Cerebellar cortex (tissue), 1 donor: Measurements from ENCODE around the gene C16orf95.
A peak's percentile ranks its signal among the peaks of the same experiment; 100 is the strongest.
"Not testable (repeated sequence)": the region's sequence is repeated elsewhere in the genome, so short reads cannot be mapped to it uniquely, and the experiment has no call there.

Experiments used
- DNase-seq: peaks from one replicate; pipeline ENCODE4 v3.0.0-alpha.2; 2015; ENCODE audit warnings: low spot score

C16orf95 gene

DNA sequence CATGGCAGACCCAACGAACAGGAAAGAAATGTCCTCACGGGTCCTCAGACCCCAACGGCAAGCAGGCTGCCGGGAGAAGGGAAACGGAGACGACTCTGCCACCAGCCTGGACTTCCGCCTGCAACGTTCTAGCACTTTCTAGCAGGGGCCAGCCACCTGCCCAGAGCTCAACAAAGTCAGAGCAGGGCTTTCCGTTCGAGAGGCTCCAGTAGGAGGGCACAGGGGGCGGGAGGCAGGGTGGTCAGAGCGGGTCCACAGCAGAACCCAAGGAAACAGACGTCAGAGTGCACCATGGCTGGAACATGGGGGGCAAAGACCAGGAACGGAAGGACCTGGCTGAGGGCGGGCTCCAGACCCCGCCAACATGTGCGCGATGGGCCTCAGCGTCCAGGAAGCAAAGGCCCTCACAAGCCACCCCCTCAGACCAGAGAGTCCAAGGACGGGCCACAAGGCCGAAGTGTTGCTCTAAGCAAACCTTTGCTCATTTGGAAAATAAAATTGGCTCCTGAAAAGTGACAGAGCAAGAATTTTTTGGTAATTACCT, 29.4 kb upstream of the C16orf95 start:
- DNase-seq: no peak

DNA sequence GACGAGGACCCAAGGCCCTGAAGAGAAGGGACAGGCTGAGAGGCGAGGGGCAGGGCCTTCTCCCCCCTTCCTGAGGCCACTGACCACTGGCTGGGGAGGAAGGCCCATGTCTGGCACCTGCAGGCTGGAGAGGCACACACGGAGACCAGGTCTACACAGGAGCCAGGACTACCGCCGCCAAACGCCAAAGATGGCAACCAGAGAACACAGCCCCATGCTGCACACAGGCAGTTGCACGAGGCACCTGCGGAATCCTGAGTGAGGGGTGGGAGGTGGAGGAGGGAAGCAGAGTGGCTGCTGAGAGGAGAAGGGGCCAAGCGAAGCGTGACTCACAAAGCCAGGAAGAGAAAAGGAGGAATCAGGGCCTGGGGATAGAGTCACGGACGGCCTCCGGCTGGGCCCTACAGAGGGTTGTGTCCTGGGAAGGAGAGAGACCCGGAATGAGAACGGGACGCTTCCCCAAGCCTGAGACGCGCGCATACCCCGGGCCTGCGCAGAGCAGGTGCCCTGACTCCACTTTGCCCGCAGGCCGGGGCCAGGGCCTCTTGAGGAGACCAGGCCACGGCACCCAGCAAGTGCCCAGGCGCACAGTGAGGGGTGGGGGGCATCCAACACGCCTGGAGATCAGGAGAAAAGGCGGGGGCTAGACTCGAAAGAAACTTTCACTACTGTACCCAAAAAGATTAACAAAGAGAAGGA, 28.7 kb upstream of the C16orf95 start:
- no peak for DNase-seq

DNA sequence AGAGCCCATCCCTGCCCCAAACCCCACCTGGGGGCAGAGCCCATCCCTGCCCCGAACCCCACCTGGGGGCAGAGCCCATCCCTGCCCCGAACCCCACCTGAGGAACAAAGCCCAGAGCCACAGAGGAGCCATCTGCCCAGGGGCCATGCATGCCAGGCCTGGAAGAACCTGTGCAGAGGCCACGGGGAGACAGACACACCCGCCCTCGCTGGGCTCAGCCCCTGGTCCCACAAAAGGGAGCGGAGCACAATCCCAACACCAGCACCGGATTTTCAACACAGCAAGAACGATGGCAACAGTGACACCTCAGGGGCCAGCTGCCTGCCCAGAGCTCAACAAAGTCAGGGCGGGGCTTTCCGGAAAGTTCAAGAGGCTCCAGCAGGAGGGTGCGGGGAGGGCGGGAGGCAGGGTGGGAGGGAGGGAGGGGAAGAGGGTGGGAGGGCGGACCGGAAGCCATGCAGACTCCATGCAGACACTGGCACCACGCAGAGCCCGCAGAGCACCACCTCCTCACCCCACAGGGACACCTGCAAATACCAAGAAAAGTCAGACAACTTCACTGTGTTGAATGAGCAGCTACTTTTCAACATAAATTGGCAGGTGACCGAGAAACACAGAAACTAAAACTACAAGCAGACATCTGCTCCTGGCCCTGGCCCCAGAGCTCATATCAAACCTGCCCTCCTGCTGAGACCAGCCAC, 27.9 kb upstream of the C16orf95 start:
- DNase-seq: peak; percentile 64

DNA sequence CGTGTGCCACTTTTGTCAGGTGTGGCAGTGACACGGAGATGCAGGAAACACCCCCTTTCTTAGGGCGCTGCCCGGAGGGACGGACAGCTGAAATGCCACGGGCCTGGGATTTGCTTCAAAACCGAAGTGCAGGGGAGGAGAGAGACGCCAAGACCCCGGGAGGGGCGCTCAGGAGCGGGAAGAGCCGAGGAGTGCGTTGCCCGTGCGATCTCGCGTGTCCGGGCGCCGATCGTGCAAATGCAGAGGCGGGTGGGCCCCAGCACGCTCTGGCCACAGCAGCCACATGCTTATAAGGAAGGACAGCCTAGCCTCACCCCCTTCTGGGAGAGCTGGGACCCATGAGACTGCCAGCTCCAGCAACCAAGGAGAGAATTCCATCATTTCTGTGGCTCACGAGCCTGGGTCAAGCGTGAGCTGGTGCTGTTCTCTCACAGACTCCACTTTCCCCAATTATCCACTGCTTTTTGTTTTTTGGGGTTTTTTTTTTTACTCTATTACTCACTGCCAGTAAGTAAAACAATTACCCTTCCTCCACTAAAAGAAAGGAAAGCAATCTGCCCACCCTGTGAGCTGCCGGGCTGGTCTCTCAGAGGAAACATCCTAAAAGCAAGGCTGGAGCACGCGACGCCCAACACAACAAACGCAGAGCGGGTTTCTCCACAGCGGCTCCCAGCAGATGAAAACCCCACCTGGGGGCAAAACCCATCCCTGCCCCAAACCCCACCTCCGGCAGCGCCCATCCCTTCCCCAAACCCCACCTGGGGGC, 27.2 kb upstream of the C16orf95 start:
- DNase-seq: peak; percentile 34

DNA sequence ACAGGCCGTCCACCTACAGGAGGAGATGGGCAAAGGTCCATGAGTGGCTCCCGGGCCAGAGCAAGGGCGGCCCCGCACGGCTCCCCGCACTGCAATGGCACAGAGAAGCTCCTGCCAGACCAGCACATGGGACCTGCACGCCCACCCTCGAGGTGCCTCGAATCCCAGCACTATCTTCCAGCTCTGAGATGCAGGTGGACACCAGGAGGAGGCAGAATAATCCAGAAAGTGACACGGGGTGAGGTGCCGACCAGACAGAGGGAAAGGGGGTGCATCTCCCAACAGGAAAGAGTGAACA, 26.5 kb upstream of the C16orf95 start:
- no peak for DNase-seq

DNA sequence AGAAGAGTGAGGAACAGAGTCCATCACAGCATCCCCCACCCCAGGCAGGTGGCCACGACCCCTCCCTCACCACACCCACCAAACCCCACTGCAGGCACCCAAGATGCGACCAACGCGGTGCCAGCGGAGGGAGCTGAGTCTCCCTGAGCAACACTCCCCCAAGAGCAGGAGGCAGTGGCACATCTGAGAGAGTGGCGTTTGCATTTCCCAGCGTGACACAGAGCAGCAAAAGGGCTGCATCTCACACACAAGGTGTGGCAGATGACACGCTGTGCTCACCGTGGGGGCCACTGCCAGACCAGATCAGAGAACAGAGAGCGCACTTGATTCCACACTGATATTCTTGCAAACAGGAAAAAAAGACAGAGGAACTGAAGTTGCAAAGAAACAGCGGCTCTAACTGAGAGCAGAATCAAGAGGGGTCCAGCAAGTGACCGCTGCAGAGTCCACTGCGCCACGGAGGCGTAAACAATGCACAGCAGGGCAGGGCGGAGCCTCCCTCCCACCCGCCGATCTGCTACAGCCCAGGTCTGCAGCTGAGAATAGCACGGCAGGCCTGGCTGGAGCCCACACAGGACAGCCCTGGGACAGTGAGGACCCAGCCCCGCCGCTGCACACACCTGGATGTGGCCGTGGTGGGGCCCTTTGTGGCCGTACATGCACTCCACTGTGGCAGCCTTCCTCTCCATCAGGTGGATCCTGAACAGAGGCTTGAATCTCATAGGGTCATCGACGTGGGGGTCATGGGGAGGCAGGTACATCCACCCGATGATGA, 26.0 kb upstream of the C16orf95 start:
- DNase-seq: peak; percentile 70

DNA sequence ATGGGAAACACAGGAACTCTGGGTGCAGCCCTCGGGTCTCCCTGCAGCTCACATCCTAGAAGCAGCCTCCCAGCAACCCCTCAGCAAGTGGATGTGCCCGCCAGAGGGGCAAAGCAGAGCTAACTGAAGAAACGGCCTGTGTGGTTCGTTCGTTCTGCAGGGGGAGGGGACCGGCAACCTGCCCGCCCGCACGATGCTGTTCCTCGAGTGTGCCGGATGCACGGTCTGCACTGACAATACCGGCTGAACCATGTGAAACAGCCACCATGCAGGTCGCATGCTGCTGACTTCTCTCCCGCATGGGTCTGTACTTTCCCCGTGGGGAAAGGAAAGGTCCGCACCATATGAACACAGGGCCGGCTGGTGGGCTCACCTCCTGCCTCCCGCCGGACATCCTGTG, 25.3 kb upstream of the C16orf95 start:
- peak; percentile 49 for DNase-seq

DNA sequence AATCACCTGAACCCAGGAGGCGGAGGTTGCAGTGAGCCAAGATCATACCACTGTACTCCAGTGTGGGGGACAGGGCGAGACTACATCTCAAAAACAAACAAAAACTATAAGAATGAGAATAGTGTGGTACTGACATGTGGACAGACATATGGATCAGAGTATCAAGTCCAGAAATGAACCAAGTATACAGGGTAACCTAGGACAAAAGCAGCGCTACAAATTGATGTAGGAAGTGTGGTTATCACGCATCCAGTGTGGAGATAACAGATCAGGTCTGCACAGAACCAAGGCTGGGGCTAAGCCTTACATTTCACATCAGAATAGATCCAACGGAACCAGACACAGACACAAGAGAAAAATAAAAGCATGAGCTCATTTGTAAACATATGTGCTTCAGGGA, 23.0 kb upstream of the C16orf95 start:
- DNase-seq: no peak

DNA sequence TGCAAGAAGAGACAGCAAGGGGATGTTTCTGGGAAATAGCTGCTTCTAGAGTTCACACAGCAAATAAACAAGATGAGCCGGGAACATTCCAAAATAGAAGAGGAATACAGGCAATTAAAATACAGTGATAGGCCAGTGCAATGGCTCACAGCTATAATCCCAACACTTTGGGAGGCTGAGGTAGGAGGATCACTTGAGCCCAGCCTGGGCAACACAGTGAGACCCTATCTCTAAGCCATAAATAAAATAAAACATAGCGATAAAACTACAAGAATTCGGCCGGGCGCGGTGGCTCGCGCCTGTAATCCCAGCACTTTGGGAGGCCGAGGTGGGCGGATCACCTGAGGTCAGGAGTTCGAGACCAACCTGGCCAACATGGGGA, 22.5 kb upstream of the C16orf95 start:
- not testable (repeated sequence) for DNase-seq

DNA sequence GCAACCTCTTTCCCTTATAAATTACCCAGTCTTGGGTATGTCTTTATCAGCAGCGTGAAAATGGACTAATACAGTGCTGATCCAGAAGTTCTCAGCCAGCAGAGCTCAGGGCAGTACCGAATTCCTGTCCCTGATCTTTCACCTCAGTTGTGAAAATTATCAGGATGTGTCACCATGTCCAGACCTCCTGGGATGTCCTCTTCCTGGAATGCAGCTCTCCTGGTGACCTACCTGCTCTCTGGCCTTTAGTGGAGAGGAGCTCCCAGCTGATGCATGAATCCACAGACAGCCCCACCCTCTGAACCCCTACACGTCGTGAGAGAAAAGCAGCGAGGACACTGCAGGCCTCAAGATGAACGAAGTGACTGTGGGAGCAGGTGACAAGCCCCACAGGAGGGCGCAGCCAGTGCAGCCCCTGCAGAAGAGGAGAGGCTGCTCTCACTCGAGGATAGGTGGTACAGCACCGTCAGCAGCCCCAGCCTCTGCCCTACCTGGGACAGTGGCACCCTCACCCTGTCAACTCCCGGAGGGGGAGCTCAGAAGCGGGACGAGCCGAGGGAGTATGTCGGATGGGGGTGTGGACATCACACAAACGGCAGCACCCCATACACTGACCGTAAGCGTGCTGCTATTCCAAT, 22.0 kb upstream of the C16orf95 start:
- no peak for DNase-seq

DNA sequence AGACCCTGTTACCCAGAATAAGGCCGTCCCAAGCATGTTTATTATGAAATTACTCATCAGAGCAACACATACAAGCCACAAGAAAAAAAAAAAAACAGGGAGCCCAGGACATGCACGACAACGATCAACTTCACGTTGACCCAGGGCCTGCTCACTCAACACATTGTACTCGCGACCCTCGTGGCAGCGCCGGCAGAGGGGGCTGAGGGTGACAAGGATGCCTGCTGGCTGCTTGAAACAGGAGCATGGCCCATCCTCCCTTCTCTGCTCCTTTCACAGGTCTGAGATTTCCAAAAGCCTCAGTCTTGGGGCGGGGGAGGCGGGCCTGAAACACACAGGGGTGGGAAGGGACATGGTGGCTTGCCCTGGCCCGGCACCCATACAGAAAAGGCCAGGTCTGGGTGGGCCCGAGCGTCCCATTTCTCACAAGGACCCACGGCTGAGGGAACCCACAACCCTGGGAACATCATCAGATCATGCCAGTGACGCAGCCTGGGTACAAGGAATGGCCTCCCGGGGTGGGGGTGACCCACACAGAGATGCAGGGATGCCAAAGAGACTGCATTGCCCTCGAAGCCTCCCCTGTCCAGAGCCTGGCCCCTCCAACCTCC, 21.1 kb upstream of the C16orf95 start:
- DNase-seq: no peak

DNA sequence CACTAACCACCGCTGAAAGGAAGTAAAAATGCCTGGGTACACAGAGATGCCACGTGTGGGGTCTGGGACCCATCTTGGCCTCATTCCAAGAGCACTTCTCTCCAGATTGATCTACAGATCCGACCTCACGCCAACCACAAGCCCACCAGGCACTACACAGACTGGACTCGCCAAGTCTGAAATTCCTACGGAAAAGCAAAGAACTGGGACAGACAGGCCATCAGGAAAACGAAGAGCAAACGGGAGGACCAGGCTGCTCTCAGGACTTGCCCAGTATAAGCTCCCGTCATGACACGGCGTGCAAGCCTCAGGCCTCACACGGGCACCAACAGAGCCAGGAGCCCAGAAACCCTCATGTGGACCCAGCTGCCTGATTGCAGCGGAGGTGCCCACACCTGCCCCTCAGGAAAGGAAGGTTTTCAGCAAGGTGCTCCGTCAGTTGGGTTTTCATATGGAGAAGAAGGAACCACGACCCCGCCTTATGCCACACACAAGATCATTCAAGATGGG, 20.1 kb upstream of the C16orf95 start:
- peak; percentile 73 for DNase-seq

DNA sequence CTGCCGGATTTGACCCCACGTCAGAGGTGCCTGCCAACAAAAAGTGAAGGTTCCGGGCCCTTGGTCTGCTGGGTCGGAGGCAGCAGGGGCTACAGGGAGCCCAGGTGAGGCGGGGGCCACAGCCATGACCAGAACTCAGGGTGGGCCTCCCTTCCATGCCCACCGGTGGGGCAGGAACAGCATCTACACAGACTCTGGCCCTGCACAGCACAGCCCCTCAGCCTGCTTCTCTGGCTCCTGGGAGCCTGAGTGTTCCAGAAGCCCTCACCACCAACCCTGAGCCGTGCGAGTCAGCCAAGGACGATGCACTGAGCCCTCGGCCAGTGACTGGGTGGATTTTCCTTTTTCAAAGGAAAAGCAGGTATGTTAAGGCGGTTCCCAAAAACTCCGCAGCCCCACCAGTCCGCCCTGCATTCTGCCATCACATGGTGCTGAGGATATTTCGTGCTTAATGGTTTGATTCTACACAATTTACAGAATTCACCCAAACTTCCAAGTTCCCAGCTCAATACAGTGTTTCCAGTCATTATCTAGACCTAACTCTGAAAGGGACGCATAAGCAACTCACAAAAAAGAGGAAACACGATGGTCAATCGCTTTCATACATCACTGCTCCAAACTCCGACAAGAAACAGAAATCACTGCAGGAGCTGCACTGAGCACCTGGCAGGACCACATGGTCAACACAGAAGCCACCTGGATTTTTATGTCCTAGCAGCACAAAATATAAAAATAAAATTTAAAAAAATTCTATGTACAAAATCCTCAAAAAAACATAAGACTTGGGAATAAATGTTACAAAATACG, 19.4 kb upstream of the C16orf95 start:
- peak; percentile 85 for DNase-seq

DNA sequence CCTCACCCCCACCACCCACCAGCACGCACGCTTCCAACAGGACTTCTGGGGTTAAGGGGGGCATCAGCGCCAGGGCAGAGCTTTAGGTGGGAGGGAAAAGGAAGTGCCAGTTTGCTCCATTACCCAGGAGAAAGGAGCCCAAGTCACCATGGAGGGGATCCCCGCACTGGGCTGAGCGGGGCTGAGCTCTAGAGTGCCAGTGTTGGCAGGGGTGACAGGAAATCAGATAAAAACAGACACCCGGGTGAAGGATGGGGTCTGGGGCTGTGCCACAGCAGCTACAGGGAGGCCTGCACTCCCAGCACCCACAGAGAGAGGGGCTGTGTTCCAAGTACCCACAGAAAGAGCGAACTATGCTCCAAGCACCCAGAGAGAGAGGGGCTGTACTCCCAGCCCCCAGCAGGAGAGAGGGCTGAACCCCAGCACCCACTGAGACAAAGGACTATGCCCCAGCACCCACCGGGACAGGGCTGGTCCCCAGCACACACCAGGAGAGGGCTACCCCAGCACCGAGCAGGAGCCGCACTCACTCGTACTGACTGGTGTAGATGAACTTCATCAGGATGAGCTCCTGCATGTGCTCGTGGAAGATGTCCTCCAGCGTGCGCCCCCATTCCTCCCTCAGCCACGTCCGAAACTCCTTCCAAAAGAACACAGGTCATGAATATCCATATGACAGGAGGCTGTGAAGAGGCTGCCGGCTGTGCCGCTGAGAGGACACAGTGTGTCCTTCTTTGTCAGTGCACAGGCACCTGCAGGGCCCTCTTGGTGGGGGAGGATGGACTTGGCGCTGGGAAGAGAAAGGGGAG, 18.6 kb upstream of the C16orf95 start:
- peak; percentile 82 for DNase-seq

DNA sequence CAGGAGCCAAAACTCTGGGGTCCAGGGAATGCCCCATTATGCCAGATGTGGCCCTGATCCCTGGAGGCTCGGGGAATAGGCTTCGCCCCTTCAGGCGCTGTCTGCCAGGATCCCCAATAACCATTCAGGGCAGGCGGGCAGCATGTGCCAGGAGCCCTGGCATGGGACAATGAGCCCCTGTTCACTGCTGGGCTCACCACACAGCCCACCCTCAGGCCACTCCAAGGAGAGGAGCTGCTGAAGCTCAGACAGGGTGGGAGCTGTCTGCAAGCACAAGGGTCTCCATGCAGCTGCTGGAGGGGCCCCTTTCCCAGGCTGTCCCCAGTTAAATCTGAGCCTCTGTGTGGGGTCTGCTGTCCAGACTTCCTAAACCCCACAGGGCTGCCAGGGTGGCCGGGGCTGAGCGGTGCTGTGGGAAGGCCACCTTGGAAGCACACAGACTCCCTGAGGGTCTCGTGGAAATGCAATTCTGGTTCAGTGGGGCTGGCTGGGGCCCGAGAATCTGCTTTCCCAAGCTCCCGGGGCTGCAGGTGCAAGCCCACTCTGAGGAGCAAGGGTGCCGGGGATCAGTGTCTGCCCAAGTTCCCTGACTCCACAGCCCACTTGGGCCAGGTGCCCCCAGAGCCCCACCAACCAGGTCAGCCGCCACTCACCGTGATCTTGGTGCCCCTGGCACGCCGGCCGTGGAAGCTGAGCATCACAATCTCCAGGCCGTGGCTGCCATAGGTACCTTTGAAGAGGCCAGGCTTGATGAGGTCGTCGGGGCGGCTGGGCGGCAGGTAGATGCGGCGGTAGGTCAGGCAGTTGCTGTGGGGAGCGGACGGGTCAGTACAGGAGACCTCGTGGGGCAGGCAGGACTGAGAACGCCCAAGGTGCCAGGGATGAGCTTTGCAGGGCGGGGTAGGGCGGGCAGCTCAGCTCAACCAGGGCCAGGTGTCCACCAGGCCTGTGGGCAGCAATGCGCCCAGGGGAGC, 17.7 kb upstream of the C16orf95 start:
- DNase-seq: no peak

DNA sequence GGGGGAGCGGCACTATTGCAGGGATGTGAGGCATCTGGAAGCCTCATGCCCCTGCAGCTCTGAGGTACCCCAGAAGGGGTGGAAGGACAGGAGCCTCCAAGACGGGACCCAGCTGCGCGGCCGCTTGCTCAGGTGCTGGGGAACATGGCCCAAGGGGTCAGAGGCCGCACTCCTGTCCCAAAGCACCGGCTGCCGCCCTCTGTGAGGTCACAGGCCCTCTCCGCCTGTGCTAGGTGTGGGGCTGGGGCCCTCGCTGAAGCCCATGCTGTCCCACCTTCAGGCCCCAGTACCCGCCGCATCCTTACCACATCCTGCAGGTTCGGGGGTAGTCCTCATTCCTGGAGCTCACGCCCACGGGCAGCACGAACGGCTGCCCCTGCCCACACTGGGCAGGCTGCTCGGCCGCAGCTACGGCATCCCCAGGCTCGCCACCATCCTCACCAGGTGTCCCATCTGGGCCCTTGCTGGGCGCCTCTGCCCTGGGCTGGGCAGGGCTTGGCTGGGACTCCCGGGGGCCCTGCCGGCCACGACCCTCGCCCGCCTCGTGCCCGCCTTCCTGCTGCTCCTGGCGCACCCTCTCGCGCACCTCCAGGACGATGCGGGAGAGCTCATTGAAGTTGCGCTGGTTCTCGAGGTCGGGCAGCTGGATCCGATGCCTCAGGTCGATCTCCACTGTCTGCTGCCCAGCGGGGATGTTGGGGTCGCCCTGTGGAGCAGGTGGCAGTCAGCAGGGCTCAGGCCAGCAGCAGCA, 16.6 kb upstream of the C16orf95 start:
- no peak for DNase-seq

DNA sequence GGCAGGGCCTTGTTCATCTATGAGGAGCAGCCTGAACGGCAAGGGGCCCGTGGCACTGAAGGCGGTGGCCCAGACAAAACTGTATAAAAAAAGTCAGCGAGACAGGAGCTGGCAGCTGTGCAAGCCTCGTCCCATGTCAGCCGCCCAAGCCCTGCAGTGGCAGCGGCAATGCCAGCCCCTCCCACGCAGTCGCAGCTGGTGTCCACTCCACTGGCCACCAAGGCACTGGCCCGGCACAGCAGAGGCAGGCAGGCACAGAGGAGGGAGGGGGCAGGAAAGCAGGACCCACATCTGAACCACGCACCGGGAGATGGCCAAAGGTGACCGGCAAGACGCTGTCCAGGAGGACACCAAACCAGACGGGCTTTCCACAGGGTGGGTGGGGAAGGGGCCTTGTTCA, 15.9 kb upstream of the C16orf95 start:
- no peak for DNase-seq
